RWPE1 (cell line): ENCODE results near the gene AGBL1.

ENCODE experiments used
- CTCF ChIA-PET: fragments of 350-600 bp; sonication (Branson Sonifier 250); formaldehyde crosslinking; extraction: SDS; loops from one replicate; lab custom pipeline; 2021; lab: Yijun Ruan, JAX
- POLR2A ChIA-PET: fragments of 400-600 bp; formaldehyde crosslinking; extraction: SDS; loops from one replicate; lab custom pipeline; 2020; ENCODE audit warnings: antibody characterized with exemption; ENCODE audit not compliant: low non-redundant PET; lab: Yijun Ruan, JAX
- DNase-seq: peaks from one replicate; pipeline ENCODE4 v3.0.0; 2012; ENCODE audit warnings: low spot score
- H3K27ac ChIP-seq: fragments of 450-650 bp; 2 replicates; pipeline ENCODE4 v1.5.1; 2017
- CTCF ChIP-seq: fragments of 450-650 bp; conservative IDR thresholded peaks from 2 replicates; pipeline ENCODE4 v1.5.1; 2017; ENCODE audit warnings: low read depth, mild to moderate bottlenecking

AGBL1 gene

GRCh38 chr15:86384186-86384585 is 304.5 kb downstream of the AGBL1 start:
- no peak for TF ChIP-seq CTCF
- POLR2A ChIA-PET = no interaction called here
- CTCF ChIA-PET = interaction anchor here (1.6 kb wide), 1 partner anchor 11 kb away, joined by 4 read pairs; no protein-coding TSS in a partner anchor

GRCh38 chr15:86392296-86392695 is 312.6 kb downstream of the AGBL1 start:
- ChIA-PET POLR2A (no interaction called here), CTCF (no interaction called here)
- TF ChIP-seq CTCF = no peak

More at GRCh38 chr15:86384186-86384585, 304.5 kb downstream of the AGBL1 start:
- no peak for DNase-seq
- no peak overlapping the region for H3K27ac ChIP-seq

GRCh38 chr15:86392874-86393273 is 313.2 kb downstream of the AGBL1 start:
- H3K27ac ChIP-seq = no peak overlapping the region
- CTCF ChIA-PET = no interaction called here

More at GRCh38 chr15:86392296-86392695, 312.6 kb downstream of the AGBL1 start:
- no peak overlapping the region for H3K27ac ChIP-seq
- DNase-seq = no peak

GRCh38 chr15:86394866-86395265 is 315.2 kb downstream of the AGBL1 start:
- ChIA-PET POLR2A (no interaction called here), CTCF (interaction anchor here (0.6 kb wide), 1 partner anchor 1392 kb away, joined by 3 read pairs; no protein-coding TSS in a partner anchor)
- no peak overlapping the region for H3K27ac ChIP-seq
- TF ChIP-seq CTCF = no peak
- no peak for DNase-seq

More at GRCh38 chr15:86392874-86393273, 313.2 kb downstream of the AGBL1 start:
- POLR2A ChIA-PET = no interaction called here
- no peak for TF ChIP-seq CTCF
- no peak for DNase-seq

GRCh38 chr15:86399041-86399954 is 319.6 kb downstream of the AGBL1 start:
- ChIA-PET POLR2A (no interaction called here), CTCF (interaction anchor here (0.6 to 0.7 kb wide), 2 partner anchors 106 to 812 kb away, joined by 3 read pairs; no protein-coding TSS in a partner anchor)
- H3K27ac ChIP-seq = no peak overlapping the region
- no peak for TF ChIP-seq CTCF
- DNase-seq = no peak

- no peak overlapping the region for H3K27ac ChIP-seq
- ChIA-PET POLR2A (no interaction called here), CTCF (no interaction called here)
- no peak for TF ChIP-seq CTCF
- no peak for DNase-seq
Measured at GRCh38 chr15:86403221-86403620, 323.6 kb downstream of the AGBL1 start.
